Measurements from ENCODE around the gene BCAT1.
"Not testable (repeated sequence)": the region's sequence is repeated elsewhere in the genome, so short reads cannot be mapped to it uniquely, and the experiment has no call there.

The BCAT1 gene

DNA sequence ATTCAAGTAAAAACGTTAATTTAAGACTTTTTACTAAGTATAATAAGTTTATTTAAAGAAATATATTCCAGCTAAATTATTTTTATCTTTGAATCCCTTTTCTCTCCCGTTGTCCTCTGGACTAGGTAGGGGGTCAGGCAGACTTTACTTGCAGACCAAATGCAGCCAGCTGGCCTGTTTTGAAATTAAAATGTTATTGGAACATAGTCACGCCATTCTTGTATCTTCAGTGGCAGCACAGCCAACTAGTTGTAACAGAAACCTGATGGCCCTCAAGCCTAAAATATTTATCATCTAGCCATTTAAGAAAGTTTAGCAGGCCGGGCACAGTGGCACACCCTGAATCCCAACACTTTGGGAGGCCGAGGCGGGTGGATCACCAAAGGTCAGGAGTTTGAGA lies 52.7 kb downstream of the BCAT1 start:
- no peak for DNase-seq

- no peak for DNase-seq
Measured at GRCh38 chr12:24895612-24896011, 53.3 kb downstream of the BCAT1 start.

DNA sequence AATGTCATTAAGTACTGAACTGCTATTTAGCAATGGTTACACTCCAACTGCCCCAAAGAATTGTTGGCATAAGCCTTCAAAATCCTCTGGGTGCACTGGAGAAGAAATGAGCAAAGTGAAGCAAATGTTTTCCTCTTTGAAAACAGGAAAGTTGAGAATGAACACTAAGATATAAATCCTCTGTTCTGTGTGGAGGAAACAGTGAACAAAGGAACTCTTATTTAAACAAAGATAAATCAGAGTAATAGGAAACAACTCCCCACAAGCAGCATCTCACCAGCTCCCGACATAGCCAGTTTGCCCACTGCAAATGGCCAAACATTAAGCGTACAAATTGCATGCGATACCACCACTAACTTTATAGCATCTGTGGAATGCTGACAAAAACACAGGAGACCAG lies 54.0 kb downstream of the BCAT1 start:
- no peak for DNase-seq

- DNase-seq = no peak
Measured at GRCh38 chr12:24890048-24890803, 58.7 kb downstream of the BCAT1 start.

DNA sequence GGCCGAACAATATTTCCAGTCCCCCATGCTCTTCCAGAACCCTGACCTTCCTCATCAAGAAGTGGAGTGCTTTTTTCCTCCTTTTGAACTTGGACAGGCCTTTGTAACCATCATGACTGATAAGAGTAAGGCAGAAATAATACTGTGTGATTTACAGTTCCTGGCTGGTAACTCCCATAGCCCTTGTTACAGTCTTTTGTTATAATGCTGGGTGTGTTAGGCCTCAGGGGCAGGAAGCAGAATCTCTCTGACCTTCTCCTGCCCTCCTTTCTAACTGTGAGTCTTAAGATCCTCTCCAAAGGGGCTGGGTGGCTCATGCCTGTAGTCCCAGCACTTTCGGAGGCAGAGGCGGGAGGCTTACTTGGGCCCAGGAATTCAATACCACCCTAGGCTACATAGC lies 59.5 kb downstream of the BCAT1 start:
- no peak for DNase-seq

DNA sequence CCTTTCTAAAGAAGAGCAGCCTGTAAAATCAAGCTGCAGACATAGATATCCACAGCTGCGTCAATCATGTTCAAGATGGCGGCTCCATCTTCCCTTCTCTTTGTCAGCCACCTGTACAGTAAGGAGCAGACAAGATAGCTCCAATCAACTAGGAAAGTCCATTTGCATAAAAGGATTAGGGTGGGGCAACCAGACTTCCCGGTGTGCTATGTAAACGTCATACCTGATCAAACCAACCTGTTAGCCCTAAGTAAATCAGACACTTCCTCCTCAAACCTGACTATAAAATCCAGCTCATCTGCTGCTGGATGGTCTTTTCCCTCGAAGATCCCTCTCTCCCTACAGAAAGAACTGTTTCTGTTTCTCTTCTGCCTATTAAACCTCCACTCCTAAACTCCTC lies 60.1 kb downstream of the BCAT1 start:
- DNase-seq = no peak

DNA sequence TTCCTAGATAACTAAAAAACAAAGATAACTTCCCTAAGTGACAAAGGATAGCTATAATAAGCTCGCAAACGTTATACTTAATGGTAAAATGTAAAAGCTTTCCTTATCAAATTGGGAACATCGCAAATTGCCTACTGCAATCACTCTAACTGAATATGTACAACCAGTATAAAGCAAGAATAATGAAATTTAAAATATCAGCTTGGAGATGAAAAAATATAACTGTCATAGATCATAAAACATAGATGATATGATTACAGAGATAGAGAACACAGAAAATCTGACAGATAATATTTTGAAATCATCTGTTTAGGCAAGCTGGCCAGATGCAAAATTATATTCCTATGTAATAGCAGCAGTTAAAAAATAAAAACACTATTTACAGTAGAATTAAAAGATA lies 64.0 kb downstream of the BCAT1 start:
- DNase-seq = no peak

GRCh38 chr12:24881724-24882371 lies 67.1 kb downstream of the BCAT1 start:
- DNase-seq = no peak

- no peak for DNase-seq
Measured at GRCh38 chr12:24881227-24881626, 67.7 kb downstream of the BCAT1 start.

GRCh38 chr12:24880732-24881131 lies 68.2 kb downstream of the BCAT1 start:
- no peak for DNase-seq

DNA sequence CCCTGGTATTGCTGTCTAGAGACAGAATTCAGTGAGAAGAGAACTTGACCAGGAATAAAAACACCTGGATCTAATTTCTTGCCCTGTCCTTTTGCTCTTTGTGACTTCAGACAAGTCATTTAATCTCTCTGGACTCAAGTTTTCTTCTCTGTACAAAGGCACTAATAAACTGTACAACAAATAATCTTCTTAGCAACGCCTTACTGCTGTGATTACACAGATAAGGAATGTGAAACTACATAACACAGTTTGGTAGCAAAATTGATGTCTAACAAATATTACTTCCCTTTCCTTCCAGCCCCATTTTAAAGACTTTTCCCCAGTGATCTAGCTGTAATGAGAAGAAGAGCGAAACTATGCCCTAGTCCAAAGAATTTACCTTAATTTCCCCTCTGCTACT lies 69.3 kb downstream of the BCAT1 start:
- DNase-seq = no peak

DNA sequence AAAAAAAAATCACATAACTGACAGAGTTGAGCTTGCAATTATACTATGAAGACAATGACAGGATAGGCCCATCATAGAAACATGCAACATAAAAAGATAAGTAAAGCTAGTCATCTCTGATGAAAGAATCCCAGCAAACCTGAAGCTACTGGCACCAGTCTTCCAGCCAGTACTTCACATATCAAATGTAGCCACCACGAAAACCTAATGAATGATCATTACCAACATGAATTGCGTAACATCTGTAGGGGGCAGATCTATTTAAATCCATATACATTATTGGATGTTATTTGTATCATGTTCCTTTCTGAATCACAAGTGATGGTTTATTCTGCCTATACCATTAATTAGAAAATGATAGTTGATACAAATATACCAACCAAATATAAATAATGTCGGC lies 73.9 kb downstream of the BCAT1 start:
- DNase-seq = no peak

GRCh38 chr12:24872211-24872610 lies 76.7 kb downstream of the BCAT1 start:
- no peak for DNase-seq

- not testable (repeated sequence) for DNase-seq
Measured at GRCh38 chr12:24866139-24866538, 82.8 kb downstream of the BCAT1 start.

DNA sequence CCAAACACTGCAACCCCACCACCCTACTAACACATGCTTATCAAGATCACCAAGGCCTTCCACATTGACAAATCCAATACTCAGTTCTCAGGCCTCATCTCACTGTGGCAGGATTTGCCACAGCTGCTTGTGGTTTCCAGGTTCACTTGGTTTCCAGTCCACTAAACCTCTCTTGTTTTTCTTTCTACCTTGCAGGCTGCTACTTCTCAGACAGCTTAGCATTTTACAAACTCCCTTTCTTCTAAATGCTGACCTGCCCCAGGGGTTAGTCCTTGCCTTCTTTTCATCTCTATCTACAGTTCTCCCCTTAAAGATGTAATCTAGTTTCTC lies 84.1 kb downstream of the BCAT1 start:
- DNase-seq = no peak

DNA sequence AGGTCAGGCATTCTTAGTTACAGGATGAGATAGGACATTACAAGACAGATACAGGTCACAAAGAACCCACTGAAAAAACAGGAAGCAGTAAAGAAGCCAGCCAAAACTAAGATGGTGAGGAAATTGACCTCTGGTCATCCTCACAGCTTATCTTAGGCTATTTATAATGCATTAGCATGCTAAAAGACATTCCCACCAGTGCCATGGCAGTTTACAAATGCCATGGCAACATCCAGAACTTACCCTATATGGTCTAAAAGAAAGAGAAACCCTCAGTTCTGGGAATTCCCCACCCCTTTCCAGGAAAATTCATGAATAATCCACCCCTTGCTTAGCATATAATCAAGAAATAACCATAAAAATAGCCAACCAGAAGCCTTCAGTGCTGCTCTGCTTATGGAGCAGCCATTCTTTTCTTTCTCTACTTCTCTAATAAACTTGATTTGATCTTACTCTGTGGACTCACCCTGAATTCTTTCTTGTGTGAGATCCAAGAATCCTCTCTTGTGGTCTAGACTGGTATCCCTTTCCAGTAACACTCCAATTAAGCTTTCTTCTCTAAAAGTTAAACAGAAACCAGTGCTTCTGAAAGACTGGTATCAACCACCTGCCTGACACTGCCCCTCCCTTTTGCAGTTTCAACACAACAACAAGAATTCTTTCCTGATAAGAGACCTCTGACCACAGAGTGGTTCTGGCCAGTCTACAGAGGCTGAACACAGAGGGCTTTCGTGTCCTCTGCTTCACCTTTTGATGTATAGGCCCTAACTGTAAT lies 86.9 kb downstream of the BCAT1 start:
- no peak for DNase-seq

- DNase-seq = no peak
Measured at GRCh38 chr12:24860546-24860945, 88.4 kb downstream of the BCAT1 start.

GRCh38 chr12:24856541-24856940 lies 92.4 kb downstream of the BCAT1 start:
- no peak for DNase-seq

- no peak for DNase-seq
Measured at GRCh38 chr12:24854908-24855307, 94.0 kb downstream of the BCAT1 start.

DNA sequence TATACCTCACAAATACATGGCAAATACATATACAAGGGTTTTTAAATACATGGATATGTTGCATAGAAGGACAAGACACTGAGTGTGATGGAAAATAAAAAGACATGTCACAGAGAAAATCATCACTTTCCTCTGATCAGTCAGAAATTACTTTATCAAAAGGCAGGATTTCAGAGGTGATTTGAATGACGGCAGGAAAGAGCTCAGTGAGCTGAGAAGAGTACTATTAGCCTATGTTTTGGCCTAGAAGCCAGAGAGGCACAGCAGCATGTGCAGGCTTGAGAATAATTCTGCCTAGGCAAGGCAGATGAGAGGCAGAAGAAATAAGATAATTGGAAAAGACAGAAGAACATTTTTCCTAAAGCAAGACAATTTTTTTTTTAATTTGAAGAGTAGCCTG lies 94.9 kb downstream of the BCAT1 start:
- DNase-seq = no peak

DNA sequence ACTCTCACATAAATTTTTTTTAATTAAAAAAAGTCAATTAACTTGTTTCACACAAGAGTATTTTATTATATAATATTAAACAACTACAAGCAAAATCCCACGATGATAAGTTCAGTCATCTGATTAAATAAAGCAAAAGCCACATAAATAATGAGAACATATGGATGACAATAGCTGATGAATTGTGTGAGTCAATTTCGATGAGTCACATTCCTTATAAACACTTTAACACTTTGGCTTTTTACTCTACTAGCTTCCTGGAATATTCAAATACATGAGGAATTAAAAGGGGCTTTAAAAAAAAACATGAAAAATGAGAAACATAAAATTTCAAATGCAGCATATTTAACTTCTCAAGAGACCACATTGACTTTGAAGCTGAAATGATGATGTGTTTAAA lies 95.3 kb downstream of the BCAT1 start:
- DNase-seq = no peak

DNA sequence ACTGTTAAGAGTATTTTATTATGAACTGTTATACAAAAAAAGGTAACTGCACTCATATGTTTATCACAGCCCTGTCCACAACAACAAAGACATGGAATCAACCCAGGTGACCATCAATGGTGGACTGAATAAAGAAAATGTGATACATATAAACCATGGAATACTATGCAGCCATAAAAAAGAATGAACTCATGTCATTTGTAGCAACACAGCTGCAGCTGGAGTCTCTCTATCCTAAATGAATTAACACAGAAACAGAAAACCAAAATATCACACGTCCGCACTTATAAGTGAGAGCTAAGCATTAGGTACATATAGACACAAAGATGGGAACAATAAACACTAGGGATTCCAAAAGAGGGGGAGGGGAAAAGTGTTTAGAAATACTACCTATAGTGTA lies 95.8 kb downstream of the BCAT1 start:
- DNase-seq = no peak

- DNase-seq = no peak
Measured at GRCh38 chr12:24852420-24852819, 96.5 kb downstream of the BCAT1 start.

GRCh38 chr12:24851883-24852282 lies 97.0 kb downstream of the BCAT1 start:
- DNase-seq = not testable (repeated sequence)
